Measurements from ENCODE around the gene SNTG2. TPM values are rescaled to one million over a fixed set of nuclear protein-coding genes. Genes with fewer than 3 reads are reported as not detected.

The SNTG2 gene
- total RNA-seq, 2 donors from 2014 or later = 0.72 to 1.0 TPM

- Histone ChIP-seq H3K27ac (no peak overlapping the region), H3K36me3 (no peaks in the 10 kb centered on the region), H3K27me3 (no peaks in the 10 kb centered on the region), H3K4me1 (no peaks in the 10 kb centered on the region), H3K9ac (ENCODE audit: low read depth in 2 of 2, low read length in 2 of 2) (no peak overlapping the region), H3K9me3 (no peaks in the 10 kb centered on the region), H3K4me3 (no peak overlapping the region)
- intact Hi-C loops (cut with DNase I) = no loop called here
- DNase-seq = no peak
- TF ChIP-seq, protein P1, sequence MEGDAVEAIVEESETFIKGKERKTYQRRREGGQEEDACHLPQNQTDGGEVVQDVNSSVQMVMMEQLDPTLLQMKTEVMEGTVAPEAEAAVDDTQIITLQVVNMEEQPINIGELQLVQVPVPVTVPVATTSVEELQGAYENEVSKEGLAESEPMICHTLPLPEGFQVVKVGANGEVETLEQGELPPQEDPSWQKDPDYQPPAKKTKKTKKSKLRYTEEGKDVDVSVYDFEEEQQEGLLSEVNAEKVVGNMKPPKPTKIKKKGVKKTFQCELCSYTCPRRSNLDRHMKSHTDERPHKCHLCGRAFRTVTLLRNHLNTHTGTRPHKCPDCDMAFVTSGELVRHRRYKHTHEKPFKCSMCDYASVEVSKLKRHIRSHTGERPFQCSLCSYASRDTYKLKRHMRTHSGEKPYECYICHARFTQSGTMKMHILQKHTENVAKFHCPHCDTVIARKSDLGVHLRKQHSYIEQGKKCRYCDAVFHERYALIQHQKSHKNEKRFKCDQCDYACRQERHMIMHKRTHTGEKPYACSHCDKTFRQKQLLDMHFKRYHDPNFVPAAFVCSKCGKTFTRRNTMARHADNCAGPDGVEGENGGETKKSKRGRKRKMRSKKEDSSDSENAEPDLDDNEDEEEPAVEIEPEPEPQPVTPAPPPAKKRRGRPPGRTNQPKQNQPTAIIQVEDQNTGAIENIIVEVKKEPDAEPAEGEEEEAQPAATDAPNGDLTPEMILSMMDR (IDR thresholded peaks at IDR 0.05) = no peak
These were observed 253.1 kb downstream of the SNTG2 start for GRCh38 chr2:1203772-1204171.

GRCh38 chr2:1205853-1206252 lies 255.2 kb downstream of the SNTG2 start:
- Histone ChIP-seq H3K9ac (ENCODE audit: low read depth in 2 of 2, low read length in 2 of 2) (no peak overlapping the region), H3K4me3 (no peak overlapping the region), H3K4me1 (no peaks in the 10 kb centered on the region), H3K9me3 (no peaks in the 10 kb centered on the region), H3K36me3 (no peaks in the 10 kb centered on the region), H3K27ac (no peak overlapping the region), H3K27me3 (no peaks in the 10 kb centered on the region)
- TF ChIP-seq, protein P1 (IDR thresholded peaks at IDR 0.05) = no peak
- intact Hi-C loops (cut with DNase I) = no loop called here
- DNase-seq = no peak

GRCh38 chr2:1207962-1208510 lies 257.4 kb downstream of the SNTG2 start:
- no peaks in the 10 kb centered on the region for H3K27me3 ChIP-seq
- H3K9ac ChIP-seq (ENCODE audit: low read depth in 2 of 2, low read length in 2 of 2) = no peak overlapping the region
- no peak overlapping the region for H3K27ac ChIP-seq
- intact Hi-C loops (cut with DNase I) = no loop called here
- no peak for DNase-seq
- no peaks in the 10 kb centered on the region for H3K9me3 ChIP-seq
- H3K4me1 ChIP-seq = no peaks in the 10 kb centered on the region
- no peaks in the 10 kb centered on the region for H3K36me3 ChIP-seq
- TF ChIP-seq, protein P1 (IDR thresholded peaks at IDR 0.05) = no peak
- no peak overlapping the region for H3K4me3 ChIP-seq

DNA sequence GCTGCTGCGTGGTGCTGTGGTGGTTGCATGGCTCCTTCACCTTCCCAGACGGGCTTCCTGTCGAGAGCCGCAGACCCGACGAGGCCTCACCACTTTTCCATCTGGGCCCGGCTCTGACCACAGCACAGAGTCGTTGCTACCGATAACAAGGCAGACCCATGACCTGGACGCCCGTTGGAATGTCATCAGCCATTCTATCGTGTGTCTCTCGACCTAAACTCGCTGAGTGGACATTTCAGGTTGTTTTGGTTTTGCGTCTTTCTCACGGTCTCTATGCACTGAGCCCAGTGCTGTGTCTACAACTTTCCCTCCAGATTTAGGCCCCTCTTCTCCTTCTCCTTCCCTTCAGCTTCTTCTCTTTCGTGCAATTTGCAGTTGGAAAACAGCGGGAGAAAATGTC lies 257.9 kb downstream of the SNTG2 start:
- DNase-seq = no peak
- Histone ChIP-seq H3K27me3 (no peaks in the 10 kb centered on the region), H3K27ac (no peak overlapping the region), H3K9me3 (no peaks in the 10 kb centered on the region), H3K36me3 (no peaks in the 10 kb centered on the region), H3K9ac (ENCODE audit: low read depth in 2 of 2, low read length in 2 of 2) (no peak overlapping the region), H3K4me1 (no peaks in the 10 kb centered on the region), H3K4me3 (no peak overlapping the region)
- TF ChIP-seq, protein P1 (IDR thresholded peaks at IDR 0.05) = no peak
- intact Hi-C loops (cut with DNase I) = no loop called here

- no peaks in the 10 kb centered on the region for H3K27me3 ChIP-seq
- intact Hi-C loops (cut with DNase I) = no loop called here
- no peaks in the 10 kb centered on the region for H3K9me3 ChIP-seq
- H3K9ac ChIP-seq (ENCODE audit: low read depth in 2 of 2, low read length in 2 of 2) = no peak overlapping the region
- H3K27ac ChIP-seq = no peak overlapping the region
- H3K4me1 ChIP-seq = no peaks in the 10 kb centered on the region
- H3K36me3 ChIP-seq = no peaks in the 10 kb centered on the region
- TF ChIP-seq, protein P1 (IDR thresholded peaks at IDR 0.05) = no peak
- H3K4me3 ChIP-seq = no peak overlapping the region
- DNase-seq = no peak
These were observed 258.6 kb downstream of the SNTG2 start for GRCh38 chr2:1209246-1209645.
